Stimulated activated CD8-positive, alpha-beta memory T cell treated with anti-CD3 and anti-CD28 coated beads, Interleukin-12 subunit alpha, Interleukin-12 subunit beta, amount 100 ng/mL, for 24 hours (primary cell): Measurements from ENCODE around the gene ZNF862.
"Not testable (repeated sequence)": the region's sequence is repeated elsewhere in the genome, so short reads cannot be mapped to it uniquely, and the experiment has no call there.

Experiments
- DNase-seq: peaks from one replicate; pipeline ENCODE4 v3.0.0-alpha.2; 2020; ENCODE audit errors: extremely low read depth

Gene ZNF862

DNA sequence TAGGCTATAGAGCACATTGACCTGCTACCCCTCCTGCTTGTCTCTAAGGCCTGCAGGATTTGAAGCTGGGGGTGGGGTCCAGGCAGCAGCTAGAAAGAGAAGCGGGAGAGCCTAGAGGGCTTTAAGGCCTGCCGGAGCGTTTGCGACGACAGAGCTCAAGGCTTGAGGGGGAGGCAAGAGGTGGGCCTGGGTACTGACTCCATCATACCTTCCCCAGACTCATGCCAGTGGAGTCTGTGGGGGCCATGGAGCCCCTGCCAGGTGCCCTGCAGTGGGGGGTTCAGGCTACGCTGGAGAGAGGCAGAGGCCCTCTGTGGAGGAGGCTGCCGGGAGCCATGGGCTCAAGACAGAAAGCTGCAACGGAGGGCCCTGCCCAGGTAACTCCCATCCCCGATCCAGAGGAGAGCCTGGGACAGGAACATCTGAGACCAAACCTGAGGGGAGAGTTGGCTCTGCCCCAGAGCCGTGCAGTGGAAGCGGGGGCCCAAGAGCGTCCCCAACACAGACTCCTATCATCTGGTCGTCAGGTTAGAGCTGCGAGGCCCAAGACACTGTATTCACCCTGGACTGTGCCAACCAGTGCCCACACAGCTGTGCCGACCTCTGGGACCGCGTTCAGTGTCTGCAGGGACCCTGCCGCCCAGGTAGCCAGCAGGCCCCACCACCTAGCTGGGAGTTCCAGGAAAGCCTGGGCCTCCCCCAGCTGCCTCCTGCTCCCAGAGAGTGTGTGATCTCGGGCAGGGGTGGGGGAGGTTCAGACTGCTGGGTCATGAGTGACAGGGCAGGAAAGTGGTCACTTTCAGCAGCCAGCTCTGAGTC is 13.2 kb upstream of the ZNF862 start:
- no peak for DNase-seq

DNA sequence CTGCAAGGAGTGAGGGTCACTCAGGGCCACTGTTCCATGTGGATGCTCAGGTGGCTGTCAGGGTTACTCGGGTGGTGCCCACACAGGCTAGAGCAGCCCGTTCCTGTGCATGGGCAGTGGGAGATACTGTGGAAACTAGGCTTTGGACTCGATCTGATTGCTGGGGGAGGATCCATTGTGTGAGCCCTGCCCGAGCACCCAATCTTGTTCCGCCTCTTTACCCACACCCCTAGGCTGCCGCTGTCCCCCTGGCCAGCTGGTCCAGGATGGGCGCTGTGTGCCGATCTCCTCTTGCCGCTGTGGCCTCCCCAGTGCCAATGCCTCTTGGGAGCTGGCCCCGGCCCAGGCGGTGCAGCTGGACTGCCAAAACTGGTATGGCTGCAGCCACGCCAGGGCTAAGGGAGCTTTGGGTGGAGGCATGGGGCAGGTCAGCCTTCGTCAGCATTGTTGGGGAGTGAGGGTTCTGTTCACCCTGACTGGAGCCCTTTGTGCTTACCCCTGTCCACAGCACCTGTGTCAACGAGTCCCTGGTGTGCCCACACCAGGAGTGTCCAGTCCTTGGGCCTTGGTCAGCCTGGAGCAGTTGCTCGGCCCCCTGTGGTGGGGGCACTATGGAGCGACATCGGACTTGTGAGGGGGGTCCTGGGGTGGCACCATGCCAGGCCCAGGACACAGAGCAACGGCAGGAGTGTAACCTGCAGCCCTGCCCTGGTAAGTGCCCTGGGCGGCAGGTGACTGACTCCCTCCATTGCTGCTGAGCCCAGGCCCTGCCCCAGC is 12.4 kb upstream of the ZNF862 start:
- no peak for DNase-seq

DNA sequence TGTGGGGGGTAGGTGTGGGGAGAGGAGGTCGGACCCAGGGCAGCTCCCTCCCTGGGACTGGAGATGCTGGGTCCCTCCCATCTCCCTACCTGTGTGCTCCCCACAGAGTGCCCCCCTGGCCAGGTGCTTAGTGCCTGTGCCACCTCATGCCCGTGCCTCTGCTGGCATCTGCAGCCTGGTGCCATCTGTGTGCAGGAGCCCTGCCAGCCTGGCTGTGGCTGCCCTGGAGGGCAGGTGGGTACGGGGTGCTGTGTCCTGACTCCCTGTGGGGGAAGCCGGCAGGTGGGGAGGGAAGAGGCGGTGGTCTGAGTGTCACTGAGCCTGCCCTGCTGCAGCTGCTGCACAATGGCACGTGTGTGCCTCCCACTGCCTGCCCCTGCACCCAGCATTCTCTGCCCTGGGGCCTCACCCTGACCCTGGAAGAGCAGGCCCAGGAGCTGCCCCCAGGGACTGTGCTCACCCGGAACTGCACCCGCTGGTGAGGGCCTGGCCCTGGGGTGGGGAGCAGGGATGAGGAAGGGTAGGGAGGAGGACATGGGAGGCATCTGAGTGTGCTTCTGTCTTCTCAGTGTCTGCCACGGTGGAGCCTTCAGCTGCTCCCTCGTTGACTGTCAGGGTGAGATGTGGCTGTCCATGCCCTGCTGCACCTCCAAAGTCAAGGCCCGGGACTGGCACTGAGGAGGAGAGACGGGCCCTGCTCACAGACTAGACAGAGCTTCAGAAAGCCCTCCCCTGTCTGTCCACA is 11.7 kb upstream of the ZNF862 start:
- DNase-seq, result no peak

DNA sequence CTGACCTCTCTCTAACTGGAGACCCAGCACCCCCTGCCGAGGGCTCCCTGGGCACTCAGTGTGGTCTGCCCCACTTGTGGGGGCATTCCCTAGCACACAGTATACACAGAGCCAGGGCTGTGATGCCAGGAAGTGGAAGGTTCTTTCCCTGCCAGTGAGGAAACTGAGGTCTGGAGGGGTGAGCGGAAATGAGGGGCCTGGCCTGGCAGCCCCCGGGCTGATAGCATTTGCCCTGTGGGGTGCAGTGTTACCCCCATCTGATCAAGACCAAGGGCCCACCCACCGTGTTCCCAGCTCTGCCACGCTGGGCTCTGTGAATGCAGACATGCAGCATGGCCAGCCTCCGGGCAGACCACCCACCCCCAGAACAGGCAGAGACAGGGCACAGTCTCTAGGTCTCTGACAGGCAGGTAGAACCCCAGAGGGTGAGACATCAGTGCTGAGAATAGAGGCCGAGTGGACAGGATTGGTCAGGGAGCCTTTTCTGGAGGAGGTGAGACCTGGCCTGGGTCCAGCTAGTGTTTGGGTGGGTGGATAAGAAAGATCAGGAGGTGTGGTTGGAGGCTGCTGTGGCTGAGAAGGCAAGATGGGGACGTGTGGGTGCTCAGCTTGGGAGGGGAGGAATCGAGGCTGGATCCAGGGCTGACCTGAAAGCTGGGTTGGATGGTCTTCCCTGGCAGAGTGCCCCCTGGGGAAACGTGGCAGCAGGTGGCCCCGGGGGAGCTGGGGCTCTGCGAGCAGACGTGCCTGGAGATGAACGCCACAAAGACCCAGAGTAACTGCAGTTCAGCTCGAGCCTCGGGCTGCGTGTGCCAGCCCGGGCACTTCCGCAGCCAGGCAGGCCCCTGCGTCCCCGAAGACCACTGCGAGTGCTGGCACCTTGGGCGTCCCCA is 10.8 kb upstream of the ZNF862 start:
- DNase-seq, result no peak

DNA sequence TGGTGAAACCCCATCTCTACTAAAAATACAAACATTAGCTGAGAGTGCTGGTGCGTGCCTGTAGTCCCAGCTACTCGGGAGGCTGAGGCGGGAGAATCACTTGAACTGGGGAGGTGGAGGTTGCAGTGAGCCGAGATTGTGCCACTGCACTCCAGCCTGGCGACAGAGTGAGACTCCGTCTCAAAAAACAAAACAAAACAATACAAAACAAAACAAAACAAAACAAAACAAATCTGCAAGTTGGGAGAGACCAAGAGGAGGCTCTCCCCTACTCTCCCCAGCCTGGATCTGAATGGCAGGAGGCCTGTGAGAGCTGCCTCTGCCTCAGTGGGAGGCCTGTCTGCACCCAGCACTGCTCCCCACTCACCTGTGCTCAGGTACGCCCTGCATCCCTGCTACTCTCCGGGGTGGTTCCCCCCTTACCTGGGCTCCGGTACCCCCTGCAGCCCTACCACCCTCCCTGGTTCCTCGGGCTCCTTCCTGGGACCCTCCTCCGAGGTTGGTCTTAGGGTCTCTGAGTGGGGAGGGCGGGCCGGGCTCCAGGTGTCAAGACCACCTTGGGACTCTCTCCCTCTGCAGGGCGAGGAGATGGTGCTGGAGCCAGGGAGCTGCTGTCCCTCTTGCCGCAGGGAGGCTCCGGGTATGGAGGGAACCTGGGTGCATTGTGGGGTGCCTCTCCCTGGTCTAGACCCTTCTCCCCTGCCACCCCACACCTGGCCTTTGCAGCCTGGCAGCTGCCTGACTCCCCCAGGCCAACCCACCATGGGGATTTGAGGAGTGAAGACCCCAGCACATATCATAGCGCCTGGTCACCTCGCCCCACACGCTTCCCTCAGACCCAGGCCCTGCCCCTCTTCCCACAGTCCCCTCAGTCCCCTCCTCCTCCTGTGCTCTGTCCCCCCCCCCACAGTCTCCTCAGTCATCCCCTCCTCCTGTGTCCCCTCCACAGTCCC is 9.5 kb upstream of the ZNF862 start:
- DNase-seq, result no peak

DNA sequence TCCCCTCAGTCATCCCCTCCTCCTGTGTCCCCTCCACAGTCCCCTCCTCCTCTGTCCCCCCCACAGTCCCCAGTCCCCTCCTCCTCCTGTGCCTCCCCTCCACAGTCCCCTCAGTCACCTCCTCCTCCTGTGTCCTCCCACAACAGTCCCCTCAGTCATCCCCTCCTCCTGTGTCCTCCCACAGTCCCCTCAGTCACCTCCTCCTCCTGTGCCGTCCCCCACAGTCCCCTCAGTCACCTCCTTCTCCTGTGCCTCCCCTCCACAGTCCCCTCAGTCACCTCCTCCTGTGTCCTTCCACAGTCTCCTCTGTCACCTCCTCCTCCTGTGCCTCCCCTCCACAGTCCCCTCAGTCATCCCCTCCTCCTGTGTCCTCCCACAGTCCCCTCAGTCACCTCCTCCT is 7.6 kb upstream of the ZNF862 start:
- not testable (repeated sequence) for DNase-seq

DNA sequence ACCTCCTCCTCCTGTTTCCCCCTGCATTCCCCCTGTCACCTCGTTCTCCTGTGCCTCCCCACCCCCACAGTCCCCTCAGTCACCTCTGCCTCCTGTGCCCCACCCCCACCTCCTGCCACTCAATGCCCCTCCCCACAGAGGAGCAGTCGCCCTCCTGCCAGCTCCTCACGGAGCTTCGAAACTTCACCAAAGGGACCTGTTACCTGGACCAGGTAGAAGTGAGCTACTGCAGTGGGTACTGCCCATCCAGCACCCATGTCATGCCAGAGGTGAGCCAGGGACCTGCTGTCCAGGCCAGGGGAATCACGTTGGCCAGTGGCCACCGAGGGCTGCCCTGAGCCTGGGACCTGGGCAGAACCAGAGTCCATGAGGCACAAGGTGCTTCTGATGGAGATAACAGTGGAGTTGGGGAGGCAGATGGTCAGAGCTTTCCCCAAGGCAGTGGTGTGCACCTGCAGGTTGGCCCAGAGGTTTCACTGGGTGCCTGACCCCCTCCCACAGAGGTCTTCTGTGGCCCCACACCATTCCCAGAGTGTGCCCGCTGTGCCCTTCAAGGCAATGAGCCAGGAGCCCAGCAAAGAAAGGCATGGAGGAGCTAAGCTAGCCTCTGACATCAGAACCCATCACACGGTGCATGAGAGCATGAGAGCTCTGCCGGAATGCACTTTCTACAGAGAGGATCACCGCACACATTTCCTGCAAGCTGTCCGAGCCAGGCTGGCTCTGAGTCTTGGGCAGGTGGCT is 7.0 kb upstream of the ZNF862 start:
- no peak for DNase-seq

DNA sequence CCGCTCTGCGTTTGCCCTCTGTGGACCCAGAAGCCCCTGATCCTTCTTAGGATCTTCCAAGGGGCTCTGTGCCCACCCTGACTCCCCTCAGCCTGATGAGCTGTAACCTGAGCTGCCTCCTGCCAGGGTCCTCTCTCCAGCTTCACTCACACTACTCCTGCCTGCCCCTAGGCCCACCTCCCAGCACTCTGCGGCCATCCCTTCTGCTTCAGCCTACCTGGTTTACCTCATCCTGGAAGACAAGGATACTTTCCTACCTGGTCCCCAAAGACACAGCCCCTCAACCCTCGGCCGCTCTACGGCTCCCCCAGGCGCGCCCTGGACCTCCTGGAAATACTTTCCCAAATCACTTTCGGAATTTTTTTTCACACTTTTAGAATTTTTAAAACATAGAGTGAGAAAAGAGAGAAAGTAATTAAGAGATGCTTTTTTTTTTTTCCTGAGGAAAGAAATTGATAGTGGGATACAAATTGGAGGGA is 6.4 kb upstream of the ZNF862 start:
- no peak for DNase-seq

DNA sequence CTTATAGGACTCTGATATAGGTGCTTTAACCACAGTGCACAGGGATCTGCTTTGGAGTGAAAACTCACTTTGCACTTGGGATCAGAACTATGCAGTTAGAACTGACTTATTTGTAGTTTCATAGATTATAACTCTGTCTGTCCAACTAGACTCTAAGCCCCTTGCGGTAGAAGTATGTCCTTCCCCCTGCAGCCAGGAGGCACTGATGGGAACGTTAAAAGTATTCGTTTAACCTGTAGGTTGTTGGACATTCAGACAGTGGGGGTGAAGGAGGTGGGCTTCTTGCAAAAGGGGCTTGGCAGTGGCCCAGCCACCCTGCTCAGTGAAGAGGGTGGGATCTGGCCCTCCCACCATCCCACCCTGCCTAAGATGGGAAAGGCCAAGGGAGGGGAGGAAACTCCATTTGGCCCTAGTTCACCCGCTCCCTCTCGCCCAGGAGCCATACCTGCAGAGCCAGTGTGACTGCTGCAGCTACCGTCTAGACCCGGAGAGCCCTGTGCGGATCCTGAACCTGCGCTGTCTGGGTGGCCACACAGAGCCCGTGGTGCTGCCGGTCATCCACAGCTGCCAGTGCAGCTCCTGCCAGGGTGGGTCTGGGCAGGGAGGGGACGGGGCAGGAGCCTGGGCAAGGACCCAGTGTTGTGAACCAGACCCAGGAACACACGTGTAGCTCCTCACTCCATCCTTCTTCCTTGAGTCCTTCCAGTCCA is 5.7 kb upstream of the ZNF862 start:
- no peak for DNase-seq

DNA sequence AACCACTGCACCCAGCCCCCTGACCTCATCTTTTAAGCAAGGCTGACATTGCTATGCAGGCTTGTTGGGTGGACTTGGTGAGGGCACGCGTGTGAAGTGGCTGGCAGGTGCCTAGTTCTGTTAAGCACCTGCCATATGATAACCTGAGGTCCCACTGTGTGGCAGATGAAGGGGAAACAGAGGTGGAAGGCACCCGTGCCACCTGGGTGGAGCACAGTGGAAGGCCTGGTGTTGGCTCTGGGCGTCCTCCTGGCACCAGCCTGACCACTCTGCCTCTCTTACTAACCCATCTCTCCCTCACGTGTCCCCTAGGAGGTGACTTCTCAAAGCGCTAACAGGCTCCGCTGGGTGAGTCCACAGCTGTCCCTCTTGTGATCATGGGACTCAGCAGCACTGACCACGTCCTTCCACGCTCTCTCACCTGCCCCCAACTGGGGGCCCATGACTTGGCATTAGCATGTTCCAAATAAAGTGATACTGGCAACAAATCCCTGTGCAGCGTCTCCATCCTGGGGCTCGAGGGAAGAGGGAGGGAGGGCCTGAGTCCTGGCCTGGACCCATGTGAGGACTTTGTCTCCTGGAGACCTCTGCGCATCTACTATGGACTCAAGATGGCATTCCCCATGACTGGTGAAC is 4.6 kb upstream of the ZNF862 start:
- no peak for DNase-seq

DNA sequence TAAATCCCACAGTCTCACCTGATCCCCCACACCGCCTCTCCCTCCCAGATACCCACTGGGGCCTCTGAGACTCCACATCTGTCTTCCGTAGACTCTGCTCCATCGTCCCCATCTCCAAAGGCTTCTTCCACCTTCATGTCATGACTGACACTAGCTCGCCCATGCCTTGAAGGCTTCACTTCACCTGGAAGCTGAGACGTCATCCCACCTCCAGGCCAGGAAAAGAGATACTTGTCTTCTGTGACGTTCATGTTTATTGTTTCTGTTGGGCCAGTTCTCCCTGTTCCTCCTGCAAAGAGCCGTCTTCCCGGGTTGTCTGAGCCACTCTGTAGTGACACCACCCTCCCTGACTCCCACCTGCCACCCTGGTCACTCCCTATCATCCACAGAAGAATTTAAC is 3.6 kb upstream of the ZNF862 start:
- no peak for DNase-seq

DNA sequence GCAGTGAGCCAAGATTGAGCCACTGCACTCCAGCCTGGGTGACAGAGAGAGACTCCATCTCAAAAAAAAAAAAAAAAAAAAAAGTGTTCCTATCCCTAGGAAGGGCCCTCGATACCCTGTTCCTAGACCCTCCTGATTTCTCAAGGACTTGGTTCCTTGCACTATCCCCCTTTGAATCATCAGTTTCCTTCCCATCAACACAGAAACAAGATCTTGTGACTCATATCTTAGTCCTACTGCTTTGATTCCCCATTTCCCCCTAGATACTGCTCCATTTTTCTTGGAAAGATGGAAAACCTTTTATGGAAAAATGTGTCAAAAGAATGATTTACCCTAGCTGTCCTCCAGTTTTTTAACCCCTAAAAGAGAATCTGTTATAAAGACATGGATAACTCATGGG is 1.7 kb upstream of the ZNF862 start:
- no peak for DNase-seq

DNA sequence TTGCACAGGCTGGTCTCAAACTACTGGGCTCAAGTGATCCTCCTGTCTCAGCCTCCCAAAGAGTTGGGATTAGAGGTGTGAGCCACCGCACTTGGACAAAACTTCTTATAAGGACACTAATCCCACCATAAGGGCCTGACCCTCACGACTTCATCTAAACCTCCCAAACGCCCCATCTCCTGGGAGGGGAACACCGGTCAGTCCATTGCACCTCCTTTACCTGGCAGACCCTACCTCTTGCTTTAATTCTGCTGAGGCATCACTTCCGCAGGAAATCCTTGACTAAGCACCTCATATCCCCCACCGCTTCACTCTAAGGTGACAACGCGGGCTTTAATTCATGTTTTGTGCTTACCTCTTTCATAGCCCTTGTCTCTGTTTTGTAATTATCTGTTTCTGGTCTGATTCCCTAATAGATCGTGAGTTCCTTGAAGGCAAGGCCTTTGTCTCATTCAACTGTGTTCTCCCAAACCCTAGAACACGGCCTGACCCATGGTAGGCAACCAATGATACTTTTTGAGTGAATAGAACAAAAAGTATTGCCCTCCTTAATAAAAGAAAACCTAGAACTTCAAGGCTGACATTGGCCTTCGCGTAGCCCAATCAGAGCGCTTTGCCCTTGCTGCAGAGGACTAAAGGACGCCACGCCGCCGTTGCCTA is 481 bp upstream of the ZNF862 start:
- DNase-seq, result no peak

DNA sequence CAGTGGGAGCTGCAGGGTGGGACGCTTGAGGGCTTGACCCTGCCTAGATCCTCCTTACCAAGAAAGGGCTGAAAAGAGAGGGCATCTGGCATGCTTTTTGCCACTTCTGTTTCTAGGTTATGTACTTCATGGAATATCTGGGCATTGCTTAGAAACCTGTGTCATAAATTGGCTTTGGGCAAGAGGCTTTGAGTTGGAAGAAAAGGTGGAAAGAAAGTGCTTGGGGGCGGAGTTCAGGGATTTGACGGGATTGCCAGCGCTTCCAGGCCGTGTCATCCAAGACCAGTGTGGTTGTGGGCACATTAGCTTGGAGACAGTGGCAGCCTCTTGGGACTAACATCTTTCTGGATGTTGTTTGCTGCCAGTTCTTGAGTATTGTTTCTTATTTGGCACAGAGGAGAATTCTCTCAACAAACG is 825 bp downstream of the ZNF862 start:
- no peak for DNase-seq

DNA sequence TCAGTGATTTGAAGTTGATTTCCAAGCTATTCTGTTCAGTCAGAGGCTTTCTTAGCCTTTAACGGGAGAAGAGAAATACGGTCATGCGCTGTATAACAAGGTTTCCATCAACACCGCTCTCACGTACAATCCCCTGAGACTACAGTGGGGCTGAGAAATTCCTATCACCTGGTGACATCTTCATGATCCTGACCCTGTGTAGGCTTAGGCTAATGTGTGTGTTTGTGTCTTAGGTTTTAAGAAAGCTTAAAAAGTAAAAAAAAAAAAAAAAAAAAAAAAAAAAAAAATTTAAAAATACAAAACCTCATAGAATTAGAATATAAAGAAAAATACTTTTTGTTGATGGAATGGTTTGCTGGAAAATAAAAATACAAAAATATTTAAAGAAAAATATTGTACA is 1.8 kb downstream of the ZNF862 start:
- DNase-seq, result no peak

DNA sequence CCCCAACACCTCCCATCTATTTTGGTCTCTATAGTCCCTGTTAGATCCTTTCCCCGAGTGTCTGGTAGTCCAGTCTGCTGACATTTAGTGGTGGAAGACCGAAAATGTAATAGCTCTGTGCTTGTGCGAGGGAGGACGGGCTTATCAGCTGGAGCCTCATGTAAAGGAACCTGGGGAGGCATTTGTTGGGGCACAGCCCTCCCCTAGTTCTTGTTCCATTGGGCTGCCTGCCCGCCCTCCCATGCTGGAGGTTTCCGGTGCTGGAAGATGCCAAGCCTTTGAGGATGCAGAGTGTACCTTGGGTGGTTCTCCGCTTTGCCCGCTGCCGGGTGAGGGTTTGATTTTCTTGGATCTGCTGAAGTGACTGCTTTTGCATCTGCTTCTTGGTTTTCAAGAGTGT is 5.4 kb downstream of the ZNF862 start:
- no peak for DNase-seq

DNA sequence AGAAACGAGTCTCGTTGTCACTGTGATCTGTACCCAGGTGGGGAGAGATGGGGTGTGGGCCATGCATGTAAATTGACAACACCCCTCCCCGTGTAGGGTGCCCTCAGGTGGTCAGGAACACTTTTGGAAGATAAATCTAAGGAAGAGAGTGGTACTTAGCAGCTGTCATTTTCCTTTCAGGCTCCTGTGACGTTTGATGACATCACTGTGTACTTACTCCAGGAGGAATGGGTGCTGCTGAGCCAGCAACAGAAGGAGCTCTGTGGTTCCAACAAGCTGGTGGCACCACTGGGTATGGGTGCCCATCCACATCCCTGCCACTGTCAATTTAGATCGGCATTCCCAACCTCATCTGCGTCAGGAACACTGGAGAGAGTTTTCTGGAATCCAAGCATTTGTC is 6.3 kb downstream of the ZNF862 start:
- no peak for DNase-seq
